ENCODE measurements around the gene NAGPA.

The NAGPA gene

DNA sequence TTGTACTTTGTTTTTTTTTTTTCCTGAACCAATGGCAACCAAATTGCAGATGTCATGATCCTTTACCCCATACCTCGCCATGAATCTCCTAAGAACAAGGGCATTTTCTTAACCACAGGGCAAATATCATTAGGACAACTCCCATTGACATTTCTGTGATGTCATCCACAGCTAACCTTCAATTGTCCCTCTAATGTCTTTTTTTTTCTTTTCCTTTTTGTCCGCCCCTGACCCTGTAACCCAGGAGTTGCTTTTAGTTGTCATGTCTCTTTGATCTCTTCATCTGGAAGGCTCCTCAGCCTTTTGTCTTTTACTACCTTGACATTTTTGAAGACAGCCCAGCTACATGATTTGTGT lies 410 bp upstream of the NAGPA start:
- TF ChIP-seq CTCF (IDR thresholded peaks at IDR 0.05; ENCODE audit: insufficient read depth, low read length, poor library complexity, severe bottlenecking), result no peak
- H3K4me3 ChIP-seq (replicated peaks; ENCODE audit: low read depth, low read length), result peak overlapping the region; percentile 94
- no peak for DNase-seq (ENCODE audit: extremely low read depth, insufficient read length)
- H3K36me3 ChIP-seq (ENCODE audit: control insufficient read depth, insufficient read depth, low read length), result no peaks in the 10 kb centered on the region; the same call in 1 of the 2 replicates
- H3K27me3 ChIP-seq (replicated peaks; ENCODE audit: control insufficient read depth, insufficient read depth, low read length), result no peaks in the 10 kb centered on the region

DNA sequence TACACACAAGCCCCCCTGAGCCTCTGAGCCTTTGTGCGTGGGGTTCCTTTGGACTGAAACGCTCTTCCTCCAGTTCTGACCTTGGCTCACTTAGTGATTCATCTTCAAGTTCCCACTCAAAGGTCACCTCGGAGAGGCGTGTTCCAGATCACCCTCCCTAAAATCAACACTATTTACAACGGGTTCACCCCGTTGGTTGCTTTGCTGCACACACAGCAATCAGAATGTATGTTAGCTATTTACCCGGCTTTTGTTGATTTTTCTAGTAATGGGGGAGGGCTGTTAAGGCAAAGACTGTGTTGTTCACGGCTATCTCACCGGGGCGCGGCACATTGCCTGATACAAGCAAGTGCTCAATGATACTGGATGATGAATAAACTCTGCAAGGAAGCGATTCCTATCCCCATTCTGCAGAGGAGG lies 977 bp downstream of the NAGPA start:
- Histone ChIP-seq H3K27me3 (replicated peaks; ENCODE audit: control insufficient read depth, insufficient read depth, low read length) (no peaks in the 10 kb centered on the region), H3K4me3 (replicated peaks; ENCODE audit: low read depth, low read length) (peak overlapping the region; percentile 94), H3K36me3 (ENCODE audit: control insufficient read depth, insufficient read depth, low read length) (no peaks in the 10 kb centered on the region; the same call in none of the 2 replicates)
- no peak for TF ChIP-seq CTCF (IDR thresholded peaks at IDR 0.05; ENCODE audit: insufficient read depth, low read length, poor library complexity, severe bottlenecking)
- DNase-seq (ENCODE audit: extremely low read depth, insufficient read length), result no peak

DNA sequence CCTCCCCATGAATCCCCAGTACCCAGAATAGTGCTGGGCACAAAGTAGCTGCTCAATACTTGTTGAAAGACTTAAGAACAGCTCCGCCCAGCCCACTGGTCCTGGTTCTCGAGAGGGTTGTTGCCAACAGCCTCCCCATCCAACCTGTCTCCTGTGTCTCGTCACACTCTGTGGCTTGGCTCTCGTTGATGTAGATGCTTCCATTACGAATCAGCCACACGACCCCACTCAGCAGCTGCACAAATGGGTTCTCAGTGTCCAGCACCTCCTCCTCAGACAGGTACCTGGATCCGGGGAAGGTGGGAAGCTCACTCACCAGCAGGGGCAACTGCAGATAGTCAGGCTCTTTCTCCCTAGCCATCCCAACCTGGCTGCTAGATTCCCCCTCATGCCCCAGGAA lies 2.1 kb downstream of the NAGPA start:
- Histone ChIP-seq H3K27me3 (replicated peaks; ENCODE audit: control insufficient read depth, insufficient read depth, low read length) (no peaks in the 10 kb centered on the region), H3K36me3 (ENCODE audit: control insufficient read depth, insufficient read depth, low read length) (peaks cover 1% of the 10 kb centered on the region), H3K4me3 (replicated peaks; ENCODE audit: low read depth, low read length) (no peak overlapping the region)
- no peak for TF ChIP-seq CTCF (IDR thresholded peaks at IDR 0.05; ENCODE audit: insufficient read depth, low read length, poor library complexity, severe bottlenecking)
- DNase-seq (ENCODE audit: extremely low read depth, insufficient read length), result no peak

- Histone ChIP-seq H3K4me3 (replicated peaks; ENCODE audit: low read depth, low read length) (no peak overlapping the region), H3K27me3 (replicated peaks; ENCODE audit: control insufficient read depth, insufficient read depth, low read length) (no peaks in the 10 kb centered on the region), H3K36me3 (ENCODE audit: control insufficient read depth, insufficient read depth, low read length) (peaks cover 1% of the 10 kb centered on the region)
- DNase-seq (ENCODE audit: extremely low read depth, insufficient read length), result no peak
- TF ChIP-seq CTCF (IDR thresholded peaks at IDR 0.05; ENCODE audit: insufficient read depth, low read length, poor library complexity, severe bottlenecking), result no peak
Observed at GRCh38 chr16:5030251-5030870, 3.4 kb downstream of the NAGPA start.

GRCh38 chr16:5028950-5029475 lies 4.7 kb downstream of the NAGPA start:
- H3K4me3 ChIP-seq (replicated peaks; ENCODE audit: low read depth, low read length), result no peak overlapping the region
- no peak for TF ChIP-seq CTCF (IDR thresholded peaks at IDR 0.05; ENCODE audit: insufficient read depth, low read length, poor library complexity, severe bottlenecking)
- no peaks in the 10 kb centered on the region for H3K27me3 ChIP-seq (replicated peaks; ENCODE audit: control insufficient read depth, insufficient read depth, low read length)
- DNase-seq (ENCODE audit: extremely low read depth, insufficient read length), result no peak
- H3K36me3 ChIP-seq (ENCODE audit: control insufficient read depth, insufficient read depth, low read length), result peaks cover 1% of the 10 kb centered on the region
